Right ventricle myocardium inferior (tissue), 1 donor: ENCODE data around the gene BCAS3. TPM values are rescaled to one million over a fixed set of nuclear protein-coding genes. Genes with fewer than 3 reads are reported as not detected.

ENCODE experiments used
- total RNA-seq: library from RNA; stranded (reverse); fragmentation: NEBNext Ultra II Directional; extraction: Animal tissue kit (Norgen Biotek cat#: 25700); gene quantifications from one replicate; pipeline ENCODE4 v1.2.1, GENCODE V29; 2021
- donor health status: DM: no; HTN: yes; CAD: no; lungs with severe emphysema.

Gene BCAS3
- total RNA-seq, 1 donor from 2014 or later = 13.3 TPM

Other genes with a start within 250 kb of the BCAS3 start
- 16.7 TPM for gene APPBP2, start 151.6 kb upstream of the BCAS3 start, total RNA-seq
- 7.4 TPM for gene PPM1D, start 77.7 kb upstream of the BCAS3 start, total RNA-seq